Thymus (tissue), 11 donors: Measurements from ENCODE around the gene LRRC4. TPM values are rescaled to one million over a fixed set of nuclear protein-coding genes. Genes with fewer than 3 reads are reported as not detected.

ENCODE experiments used
- DNase-seq, 9 donors: peaks; one replicate each; pipeline ENCODE4 v3.0.0-alpha.2; 2013; ENCODE audit warnings: low spot score in 9 of 9, low read depth in 6 of 9, missing footprints in 1 of 9
- H3K27ac ChIP-seq, 2 donors: one replicate each; pipeline ENCODE4 v1.5.1; 2013; ENCODE audit warnings: control low read depth in 1 of 2, low read depth in 1 of 2, low read length in 1 of 2, mild to moderate bottlenecking in 1 of 2, moderate library complexity in 1 of 2
- H3K27me3 ChIP-seq, 2 donors: one replicate each; pipeline ENCODE4 v1.5.1; 2013; ENCODE audit warnings: low read length in 1 of 2; ENCODE audit not compliant: control insufficient read depth in 2 of 2, insufficient read depth in 1 of 2
- H3K36me3 ChIP-seq, 2 donors: one replicate each; pipeline ENCODE4 v1.5.1; 2013; ENCODE audit warnings: low read length in 1 of 2, mild to moderate bottlenecking in 1 of 2, moderate library complexity in 1 of 2; ENCODE audit not compliant: control insufficient read depth in 2 of 2, insufficient read depth in 2 of 2
- H3K4me1 ChIP-seq, 2 donors: one replicate each; pipeline ENCODE4 v1.5.1; 2013; ENCODE audit warnings: low read length in 2 of 2; ENCODE audit not compliant: control insufficient read depth in 2 of 2, insufficient read depth in 2 of 2
- H3K4me3 ChIP-seq, 2 donors: one replicate each; pipeline ENCODE4 v1.5.1; 2013; ENCODE audit warnings: low read length in 2 of 2, control low read depth in 1 of 2, mild to moderate bottlenecking in 1 of 2
- H3K9me3 ChIP-seq, 2 donors: one replicate each; pipeline ENCODE4 v1.5.1; 2013; ENCODE audit warnings: low read length in 1 of 2, mild to moderate bottlenecking in 1 of 2; ENCODE audit not compliant: control insufficient read depth in 2 of 2, insufficient read depth in 1 of 2
- WGBS: extraction: QIAGEN DNeasy Blood & Tissue Kit; methylation state at CpG from one replicate; pipeline ENCODE4 v1.1.7; 2013; 5-methylcytosine and 5-hydroxymethylcytosine counted together
- polyA plus RNA-seq: library from polyadenylated mRNA; stranded (reverse); fragments of 200-250 nt; gene quantifications from one replicate; pipeline ENCODE4 v1.2.3, GENCODE V29; 2013
- total RNA-seq: library from RNA; stranded (reverse); fragments of 120-200 nt; gene quantifications from one replicate; pipeline ENCODE4 v1.2.4, GENCODE V29; 2013
- donor health status: healthy.

LRRC4 gene
- total and polyA plus RNA-seq, 2 donors, result 1.6 to 3.1 TPM

DNA sequence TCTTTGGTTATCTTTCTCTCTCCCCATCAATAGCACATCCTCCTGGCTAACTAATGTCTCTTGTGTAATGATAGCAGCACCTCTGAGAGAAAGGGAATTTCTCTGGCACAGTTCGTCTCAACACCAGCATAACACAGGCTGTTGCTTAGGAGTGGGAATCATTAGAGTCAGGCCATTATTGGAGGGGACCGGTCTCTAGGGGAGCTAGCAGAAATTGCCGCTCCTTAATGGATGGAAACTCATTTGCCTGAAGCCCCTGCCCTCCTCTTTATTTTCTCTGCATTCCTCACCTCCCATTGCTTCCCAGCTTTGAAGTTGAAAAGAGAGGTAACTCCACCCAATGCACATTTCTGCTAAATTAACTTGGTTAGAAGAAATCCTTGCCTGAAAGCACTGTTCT lies 11.9 kb downstream of the LRRC4 start:
- no peak overlapping the region for H3K4me3 ChIP-seq
- no peak for DNase-seq
- H3K27me3 ChIP-seq, result no peaks in the 10 kb centered on the region
- WGBS, result 99% methylated on average over 3 of the region's 3 CpGs
- no peaks in the 10 kb centered on the region for H3K9me3 ChIP-seq
- H3K4me1 ChIP-seq, result peaks cover 0 to 16% of the 10 kb centered on the region in 2 donors
- peaks cover 8 to 14% of the 10 kb centered on the region in 2 donors for H3K36me3 ChIP-seq
- no peak overlapping the region for H3K27ac ChIP-seq

DNA sequence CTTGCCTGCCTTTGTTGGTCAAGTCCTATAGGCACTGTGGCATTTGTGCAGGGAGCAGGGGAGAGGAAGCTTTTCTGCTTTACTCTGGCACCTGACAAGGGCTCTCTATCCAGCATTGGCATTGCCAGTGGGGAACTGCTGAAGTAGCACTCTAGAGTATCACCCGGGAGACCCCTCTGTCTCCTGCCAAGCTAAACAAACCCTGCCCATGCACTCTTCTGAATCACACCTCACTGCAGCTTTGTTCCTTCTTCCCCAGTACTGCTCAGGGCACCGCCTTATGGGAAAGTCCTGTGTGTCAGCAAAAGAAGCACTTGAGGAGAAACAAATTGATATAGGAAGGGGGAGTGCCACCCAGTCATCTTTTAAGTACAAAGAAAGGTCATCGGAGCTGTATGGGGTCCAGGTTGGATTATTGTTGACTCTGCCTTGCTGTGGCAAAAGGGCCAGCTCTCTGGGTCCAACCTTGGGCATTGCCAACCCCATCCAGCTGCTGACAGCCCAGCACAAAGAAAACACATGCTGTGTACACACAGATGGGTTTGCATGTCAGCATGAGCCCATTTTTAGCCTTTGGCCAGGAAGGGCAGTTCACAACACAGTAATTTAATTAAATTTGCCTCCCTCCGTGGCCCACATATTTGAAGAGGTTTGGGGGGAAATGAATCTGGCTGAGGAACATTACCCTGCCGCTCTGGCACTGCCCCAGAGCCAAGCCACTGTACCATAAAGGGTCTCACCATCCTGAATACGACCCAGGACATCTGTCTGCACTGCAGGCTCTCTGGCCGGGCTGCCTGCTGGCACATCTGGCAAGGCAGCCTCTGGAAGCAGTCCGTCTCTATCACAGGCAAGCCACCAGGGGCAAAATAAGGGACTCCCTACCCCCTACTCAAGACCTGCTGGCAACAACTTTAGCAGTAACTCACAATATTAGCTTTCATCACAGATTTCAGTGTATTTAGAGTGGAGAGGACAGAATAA lies 13.1 kb downstream of the LRRC4 start:
- no peak overlapping the region for H3K4me3 ChIP-seq
- no peaks in the 10 kb centered on the region for H3K9me3 ChIP-seq
- H3K27ac ChIP-seq, result no peak overlapping the region
- H3K4me1 ChIP-seq, result peaks cover 0 to 10% of the 10 kb centered on the region in 2 donors
- H3K27me3 ChIP-seq, result no peaks in the 10 kb centered on the region
- H3K36me3 ChIP-seq, result peaks cover 8 to 20% of the 10 kb centered on the region in 2 donors
- WGBS, result 89% methylated on average over 8 of the region's 8 CpGs
- DNase-seq, result no peak

GRCh38 chr7:128017460-128017859 lies 13.8 kb downstream of the LRRC4 start:
- Histone ChIP-seq H3K27me3 (no peaks in the 10 kb centered on the region), H3K4me3 (no peak overlapping the region), H3K4me1 (peaks cover 0 to 9% of the 10 kb centered on the region in 2 donors), H3K27ac (no peak overlapping the region), H3K36me3 (peaks cover 8 to 27% of the 10 kb centered on the region in 2 donors), H3K9me3 (no peaks in the 10 kb centered on the region)
- 83% methylated on average over 6 of the region's 6 CpGs for WGBS
- no peak for DNase-seq

GRCh38 chr7:128014811-128015210 lies 16.4 kb downstream of the LRRC4 start:
- Histone ChIP-seq H3K4me1 (peaks cover 0 to 9% of the 10 kb centered on the region in 2 donors), H3K27ac (no peak overlapping the region), H3K9me3 (no peaks in the 10 kb centered on the region), H3K27me3 (no peaks in the 10 kb centered on the region), H3K4me3 (no peak overlapping the region), H3K36me3 (peaks cover 10 to 15% of the 10 kb centered on the region in 2 donors)
- WGBS, result 97% methylated on average over 4 of the region's 4 CpGs
- DNase-seq, result no peak

- no peaks in the 10 kb centered on the region for H3K9me3 ChIP-seq
- H3K4me3 ChIP-seq, result no peak overlapping the region
- H3K36me3 ChIP-seq, result peaks cover 5 to 24% of the 10 kb centered on the region in 2 donors
- H3K4me1 ChIP-seq, result no peaks in the 10 kb centered on the region
- H3K27me3 ChIP-seq, result no peaks in the 10 kb centered on the region
- H3K27ac ChIP-seq, result no peak overlapping the region
- WGBS, result 94% methylated on average over 2 of the region's 2 CpGs
- DNase-seq, result no peak
These were observed 20.0 kb downstream of the LRRC4 start for GRCh38 chr7:128011131-128011661.

DNA sequence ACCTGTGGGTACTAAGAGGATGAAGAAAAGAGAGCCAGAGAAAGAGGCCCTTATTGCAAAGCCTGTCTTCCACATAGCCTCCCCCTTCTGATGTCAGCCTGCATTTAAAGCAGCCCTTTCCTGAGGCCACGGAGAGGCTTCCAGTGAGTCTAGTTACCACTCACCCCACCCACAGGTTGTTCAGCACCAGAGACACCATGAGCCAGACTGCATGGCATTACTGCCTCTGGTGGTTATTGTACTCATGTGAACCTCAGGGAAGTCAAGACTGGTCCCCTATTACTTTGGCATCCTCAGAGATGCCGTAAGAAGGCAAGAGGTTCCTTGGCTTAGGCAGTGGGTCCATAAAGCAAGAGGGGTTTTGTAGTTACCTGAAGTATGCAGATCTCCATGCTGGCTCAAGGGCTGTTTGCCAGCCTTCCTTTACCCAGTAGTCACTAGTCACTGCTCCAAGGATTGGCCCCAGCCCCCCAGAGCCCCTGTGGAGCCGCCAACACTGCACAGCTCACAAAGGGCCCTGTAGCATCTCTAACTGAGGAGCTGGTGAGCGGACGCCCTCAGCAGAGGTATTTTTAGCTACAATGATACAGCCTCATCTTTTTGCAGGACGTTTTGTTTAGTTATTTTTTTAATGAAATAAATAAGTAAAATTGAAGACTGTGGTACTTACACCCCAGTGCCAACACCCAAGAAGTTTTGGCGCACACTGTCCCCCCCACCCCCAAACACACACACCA lies 20.7 kb downstream of the LRRC4 start:
- no peak for DNase-seq
- no peaks in the 10 kb centered on the region for H3K9me3 ChIP-seq
- no peak overlapping the region for H3K4me3 ChIP-seq
- H3K36me3 ChIP-seq, result peaks cover 5 to 24% of the 10 kb centered on the region in 2 donors
- 96% methylated on average over 7 of the region's 7 CpGs for WGBS
- H3K4me1 ChIP-seq, result no peaks in the 10 kb centered on the region
- no peaks in the 10 kb centered on the region for H3K27me3 ChIP-seq
- H3K27ac ChIP-seq, result no peak overlapping the region

- Histone ChIP-seq H3K27me3 (no peaks in the 10 kb centered on the region), H3K27ac (no peak overlapping the region), H3K9me3 (no peaks in the 10 kb centered on the region), H3K4me3 (no peak overlapping the region), H3K36me3 (peaks cover 5 to 21% of the 10 kb centered on the region in 2 donors), H3K4me1 (peaks cover 0 to 4% of the 10 kb centered on the region in 2 donors)
- 98% methylated on average over 2 of the region's 2 CpGs for WGBS
- DNase-seq, result no peak
These were observed 22.5 kb downstream of the LRRC4 start for GRCh38 chr7:128008744-128009143.

GRCh38 chr7:128008141-128008540 lies 23.1 kb downstream of the LRRC4 start:
- no peaks in the 10 kb centered on the region for H3K27me3 ChIP-seq
- H3K4me1 ChIP-seq, result peaks cover 0 to 4% of the 10 kb centered on the region in 2 donors
- no peaks in the 10 kb centered on the region for H3K9me3 ChIP-seq
- H3K4me3 ChIP-seq, result no peak overlapping the region
- H3K36me3 ChIP-seq, result peaks cover 5 to 17% of the 10 kb centered on the region in 2 donors
- WGBS, result 97% methylated on average over 5 of the region's 5 CpGs
- no peak overlapping the region for H3K27ac ChIP-seq
- DNase-seq, result no peak

- Histone ChIP-seq H3K9me3 (no peaks in the 10 kb centered on the region), H3K36me3 (peaks cover 5 to 13% of the 10 kb centered on the region in 2 donors), H3K27me3 (no peaks in the 10 kb centered on the region), H3K4me1 (peaks cover 0 to 4% of the 10 kb centered on the region in 2 donors), H3K4me3 (no peak overlapping the region), H3K27ac (no peak overlapping the region)
- no peak for DNase-seq
- 98% methylated on average over 3 of the region's 3 CpGs for WGBS
These were observed 23.9 kb downstream of the LRRC4 start for GRCh38 chr7:128007303-128007680.
